Motor neuron (in vitro differentiated cells): ENCODE measurements around the gene EXOC1L. TPM values are rescaled to one million over a fixed set of nuclear protein-coding genes. Genes with fewer than 3 reads are reported as not detected.

Experiments
- ATAC-seq, 8 experiments: fragments of 200-7000 bp; cut with Tn5 transposase; replicated peaks in 6 of 8; 2 replicates each; pipeline ENCODE4 v1.8.0; 2021; ENCODE audit warnings: mild to moderate bottlenecking in 8 of 8, moderate library complexity in 8 of 8
- H3K27ac ChIP-seq, 2 donors: fragments of 250-450 bp; sonication (Bioruptor Pico); 2 replicates each; pipeline ENCODE4 v1.9.0; 2021; ENCODE audit warnings: antibody characterized with exemption in 2 of 2, mild to moderate bottlenecking in 2 of 2, moderate library complexity in 1 of 2
- H3K4me1 ChIP-seq, 2 donors: fragments of 250-450 bp; sonication (Bioruptor Pico); replicated peaks in 1 of 2; 2 replicates each; pipeline ENCODE4 v1.6.1; 2021; ENCODE audit warnings: antibody characterized with exemption in 2 of 2, mild to moderate bottlenecking in 2 of 2, moderate library complexity in 1 of 2
- H3K4me3 ChIP-seq, 5 donors: fragments of 250-450 bp; sonication (Bioruptor Pico); 2 replicates each; pipeline ENCODE4 v1.9.0; 2021; ENCODE audit warnings: antibody characterized with exemption in 5 of 5, mild to moderate bottlenecking in 5 of 5, moderate library complexity in 4 of 5
- WGBS, 10 experiments: fragments of 450-650 bp; shearing (Covaris generic); methylation state at CpG; one replicate each; pipeline ENCODE4 v1.0.0; 2022; 5-methylcytosine and 5-hydroxymethylcytosine counted together
- in situ Hi-C, 9 experiments: fragments of 400-800 bp; cut with MboI; loops; one replicate each; pipeline ENCODE4 v1.15.0; 2021; ENCODE audit warnings: low sequenced_read_pairs in 9 of 9, low pct_unique_long_range_greater_than_20kb in 2 of 9; ENCODE audit not compliant: unreplicated experiment in 9 of 9
- total RNA-seq, 8 experiments: library from RNA; unstranded; fragments of 300-600 nt; gene quantifications; 2 replicates each; pipeline versions ENCODE4 v1.2.3 to v1.2.4, GENCODE V29; 2022

EXOC1L gene
- total RNA-seq, 8 experiments from 2014 or later: 0.66 to 1.9 TPM; not detected in 6

DNA sequence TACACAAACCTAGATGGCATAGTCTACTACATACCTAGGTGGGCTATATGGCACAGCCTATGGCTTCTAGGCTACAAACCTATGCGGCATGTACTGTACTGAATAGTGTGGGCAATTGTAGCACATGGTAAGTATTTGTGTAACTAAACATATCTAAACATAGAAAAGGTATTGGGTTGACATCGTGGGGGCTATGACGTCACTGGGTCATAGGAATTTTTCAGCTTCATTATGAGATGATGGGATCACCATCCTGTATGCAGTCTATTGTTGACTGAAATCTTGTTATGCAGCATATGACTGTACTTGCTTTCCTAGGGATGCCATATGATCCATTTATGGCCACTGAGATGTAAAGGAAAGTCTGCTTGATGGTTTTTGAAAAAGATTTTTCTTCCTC is 1.9 kb upstream of the EXOC1L start:
- peaks cover 3 to 4% of the 10 kb centered on the region in 2 donors for H3K4me1 ChIP-seq
- WGBS, 10 experiments: 52 to 100% (median 88%) methylated on average over 1 to 3 of the region's 3 CpGs; no CpG with 5 or more reads in 1 of the 10 experiments
- H3K27ac ChIP-seq: no peak overlapping the region
- in situ Hi-C loops: no loop called here
- ATAC-seq: no peak
- H3K4me3 ChIP-seq: no peak overlapping the region

DNA sequence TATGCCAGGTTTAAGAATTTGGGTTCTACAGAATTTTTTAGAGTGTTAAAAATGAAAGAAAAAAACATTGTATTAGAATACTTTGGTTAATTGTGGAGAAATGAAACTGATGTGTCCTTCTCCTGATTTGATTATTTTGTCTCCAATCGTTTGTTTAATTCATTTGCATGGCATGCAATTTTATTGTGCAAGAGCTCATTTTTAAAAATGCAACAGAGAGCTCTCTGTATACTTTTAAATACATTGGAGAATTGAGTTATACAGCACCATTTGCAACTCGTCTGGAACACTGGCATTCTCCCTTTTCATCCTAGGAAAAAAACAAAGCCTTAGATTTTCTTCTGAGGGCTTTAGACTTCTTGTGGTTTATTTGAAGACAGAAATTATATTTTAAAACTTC is 689 bp downstream of the EXOC1L start:
- in situ Hi-C loops: no loop called here
- H3K27ac ChIP-seq: no peak overlapping the region
- ATAC-seq: no peak
- H3K4me3 ChIP-seq: no peak overlapping the region
- H3K4me1 ChIP-seq: peaks cover 3 to 4% of the 10 kb centered on the region in 2 donors
- 0 to 84% (median 47%) methylated on average over 1 to 2 of the region's 2 CpGs for WGBS, 10 experiments

DNA sequence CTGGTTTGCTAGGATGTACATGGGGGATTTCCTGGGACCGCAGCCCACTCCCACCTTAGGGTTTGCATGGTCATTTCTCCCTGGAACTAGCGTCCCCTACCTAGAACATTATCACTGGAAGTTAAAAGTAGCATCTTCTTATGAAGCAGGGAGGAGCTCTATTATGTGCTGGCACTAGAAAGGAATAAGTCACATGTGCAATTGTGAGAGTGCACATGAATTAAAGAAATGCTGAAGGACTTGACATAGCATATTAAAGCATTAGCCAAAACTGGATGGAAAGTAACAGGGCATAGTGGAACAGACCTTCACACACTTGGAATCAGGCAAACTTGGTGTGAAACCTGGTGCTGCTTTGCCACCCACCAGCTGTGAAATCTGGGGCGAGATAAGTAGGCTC is 2.7 kb downstream of the EXOC1L start:
- peak in 2 of 8 experiments; percentile 52 to 54 for ATAC-seq
- Histone ChIP-seq H3K4me3 (no peak overlapping the region), H3K27ac (no peak overlapping the region), H3K4me1 (peaks cover 3 to 4% of the 10 kb centered on the region in 2 donors)
- 20 to 100% (median 89%) methylated on average over 1 to 3 of the region's 3 CpGs; no CpG with 5 or more reads in 1 of the 10 experiments for WGBS, 10 experiments
- in situ Hi-C loops: no loop called here

DNA sequence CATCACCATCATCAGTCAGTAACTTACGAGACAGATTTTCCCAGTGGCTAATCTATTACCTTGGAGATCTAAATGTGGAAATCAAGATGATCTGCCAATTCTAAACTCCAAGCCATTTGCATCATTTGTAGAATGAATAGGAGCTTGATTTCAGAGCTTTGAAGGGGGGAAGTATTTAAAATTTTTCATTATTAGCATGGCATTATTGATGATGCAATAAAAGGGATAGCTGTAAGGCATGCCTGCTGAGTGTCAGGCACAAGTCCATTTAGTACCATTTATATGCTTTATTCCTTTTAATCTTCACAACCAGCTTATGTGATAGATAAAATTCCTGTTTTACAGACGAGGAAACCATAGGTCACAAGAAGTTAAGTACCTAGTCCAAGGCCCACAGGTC is 5.3 kb downstream of the EXOC1L start:
- Histone ChIP-seq H3K4me3 (no peak overlapping the region), H3K4me1 (no peaks in the 10 kb centered on the region), H3K27ac (no peak overlapping the region)
- 24 to 90% (median 66%) methylated on average over 1 to 2 of the region's 2 CpGs for WGBS, 10 experiments
- no peak for ATAC-seq
- in situ Hi-C loops: no loop called here

DNA sequence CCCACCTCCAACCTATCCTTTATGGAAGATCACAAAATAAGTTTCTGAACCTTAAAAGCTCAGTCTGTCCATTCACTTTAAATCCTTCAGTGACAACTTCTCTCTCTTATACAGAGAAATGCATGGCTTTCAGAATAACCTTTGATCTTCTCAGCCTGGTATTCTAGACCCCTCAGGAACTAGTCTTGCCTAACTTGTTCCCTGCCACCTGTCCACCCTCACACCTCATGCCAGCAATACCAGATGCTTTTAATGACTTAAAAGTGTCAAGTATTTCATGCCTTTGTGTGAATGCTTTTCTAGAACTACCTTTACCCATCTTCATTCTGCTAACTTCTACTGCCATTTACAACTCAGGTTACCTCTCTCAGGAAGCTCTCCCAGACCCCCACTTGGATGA is 7.4 kb downstream of the EXOC1L start:
- no peak for ATAC-seq
- H3K27ac ChIP-seq: no peak overlapping the region
- in situ Hi-C loops: no loop called here
- peaks cover 0 to 9% of the 10 kb centered on the region in 2 donors for H3K4me1 ChIP-seq
- no peak overlapping the region for H3K4me3 ChIP-seq

- WGBS, 10 experiments: 0 to 100% (median 81%) methylated on average over 1 to 2 of the region's 2 CpGs; no CpG with 5 or more reads in 7 of the 10 experiments
- in situ Hi-C loops: no loop called here
- peak in 1 of 8 experiments; percentile 17 for ATAC-seq
- Histone ChIP-seq H3K4me3 (no peak overlapping the region), H3K27ac (no peak overlapping the region), H3K4me1 (peaks cover 0 to 9% of the 10 kb centered on the region in 2 donors)
Measured at GRCh38 chr4:55827582-55827981, 8.0 kb downstream of the EXOC1L start.

DNA sequence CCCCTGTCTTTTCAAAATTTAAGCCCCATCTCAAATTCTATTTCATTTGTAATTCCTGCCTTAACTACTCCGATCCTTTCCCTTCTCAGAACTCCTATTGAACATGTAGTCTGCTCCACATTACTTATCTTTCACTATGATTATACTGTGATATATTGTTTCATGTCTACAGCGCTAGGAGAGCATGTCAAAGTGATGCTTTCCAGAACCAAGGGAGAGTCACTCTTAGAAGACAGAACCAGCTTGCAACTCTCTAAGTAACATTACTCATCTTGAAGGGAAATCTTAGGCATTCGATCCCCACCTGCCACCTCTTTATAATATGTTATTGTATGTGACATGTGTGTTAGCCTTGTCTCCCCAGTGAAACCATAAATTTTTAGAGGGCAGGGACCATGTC is 10.5 kb downstream of the EXOC1L start:
- Histone ChIP-seq H3K4me3 (no peak overlapping the region), H3K4me1 (peaks cover 0 to 9% of the 10 kb centered on the region in 2 donors), H3K27ac (no peak overlapping the region)
- in situ Hi-C loops: no loop called here
- 11 to 95% (median 69%) methylated on average over 1 to 3 of the region's 3 CpGs; no CpG with 5 or more reads in 1 of the 10 experiments for WGBS, 10 experiments
- no peak for ATAC-seq

GRCh38 chr4:55830716-55831115 is 11.1 kb downstream of the EXOC1L start:
- ATAC-seq: peak in 2 of 8 experiments; percentile 55 to 77
- no peak overlapping the region for H3K27ac ChIP-seq
- 15 to 94% (median 63%) methylated on average over 1 to 4 of the region's 4 CpGs for WGBS, 10 experiments
- H3K4me3 ChIP-seq: no peak overlapping the region
- H3K4me1 ChIP-seq: peaks cover 0 to 9% of the 10 kb centered on the region in 2 donors
- in situ Hi-C loops: no loop called here

GRCh38 chr4:55834086-55834795 is 14.7 kb downstream of the EXOC1L start:
- Histone ChIP-seq H3K4me1 (peaks cover 0 to 9% of the 10 kb centered on the region in 2 donors), H3K27ac (no peak overlapping the region), H3K4me3 (no peak overlapping the region)
- no peak for ATAC-seq
- WGBS, 10 experiments: 50 to 97% (median 88%) methylated on average over 2 to 3 of the region's 3 CpGs; no CpG with 5 or more reads in 1 of the 10 experiments
- in situ Hi-C loops: no loop called here

DNA sequence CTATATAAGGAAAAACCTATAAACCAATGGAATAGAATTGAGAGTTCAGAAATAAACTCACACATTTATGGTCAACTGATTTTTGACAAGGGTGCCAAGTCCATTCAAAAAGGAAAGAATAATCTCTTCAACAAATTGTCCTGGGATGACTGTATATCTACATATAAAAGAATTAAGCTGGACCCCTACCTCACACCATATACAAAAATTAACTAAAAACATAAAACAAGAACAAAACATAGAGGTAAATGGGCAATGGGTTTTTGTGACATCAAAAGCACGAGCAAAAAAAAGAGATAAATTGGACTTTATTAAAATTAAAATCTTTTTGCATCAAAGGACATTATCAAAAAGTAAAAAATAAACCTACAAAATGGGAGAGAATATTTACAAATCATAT is 18.3 kb downstream of the EXOC1L start:
- H3K4me1 ChIP-seq: peaks cover 6 to 7% of the 10 kb centered on the region in 2 donors
- in situ Hi-C loops: no loop called here
- no peak overlapping the region for H3K4me3 ChIP-seq
- H3K27ac ChIP-seq: no peak overlapping the region
- 0 to 92% (median 67%) methylated on average over 1 of the region's 1 CpG; no CpG with 5 or more reads in 1 of the 10 experiments for WGBS, 10 experiments
- ATAC-seq: no peak

- ATAC-seq: no peak
- WGBS, 10 experiments: 0 to 89% (median 71%) methylated on average over 1 of the region's 1 CpG; no CpG with 5 or more reads in 1 of the 10 experiments
- Histone ChIP-seq H3K27ac (no peak overlapping the region), H3K4me3 (no peak overlapping the region), H3K4me1 (peaks cover 6 to 7% of the 10 kb centered on the region in 2 donors)
- in situ Hi-C loops: no loop called here
Measured at GRCh38 chr4:55838356-55838755, 18.8 kb downstream of the EXOC1L start.

- H3K27ac ChIP-seq: no peak overlapping the region
- H3K4me1 ChIP-seq: peaks cover 6 to 7% of the 10 kb centered on the region in 2 donors
- no peak overlapping the region for H3K4me3 ChIP-seq
- in situ Hi-C loops: no loop called here
- ATAC-seq: no peak
Measured at GRCh38 chr4:55838952-55839351, 19.4 kb downstream of the EXOC1L start.

- in situ Hi-C loops: no loop called here
- no peak for ATAC-seq
- Histone ChIP-seq H3K4me1 (peaks cover 6 to 7% of the 10 kb centered on the region in 2 donors), H3K4me3 (no peak overlapping the region), H3K27ac (no peak overlapping the region)
- WGBS, 10 experiments: 0 to 100% (median 89%) methylated on average over 1 of the region's 1 CpG; no CpG with 5 or more reads in 2 of the 10 experiments
Measured at GRCh38 chr4:55840956-55841355, 21.4 kb downstream of the EXOC1L start.
